ENCODE data around the gene CCDC69.
A peak's percentile ranks its signal among the peaks of the same experiment; 100 is the strongest.

CCDC69 gene

GRCh38 chr5:151150471-151151262, 73.2 kb downstream of the CCDC69 start:
- in situ Hi-C loops (cut with HindIII; ENCODE audit: low sequenced_read_pairs), result no loop called here
- no peak for TF ChIP-seq CTCF (IDR thresholded peaks at IDR 0.05; ENCODE audit: low read depth, low read length)
- no peak overlapping the region for H3K4me3 ChIP-seq (ENCODE audit: low read depth, low read length)
- peak; percentile 67 for DNase-seq (ENCODE audit: low read depth, low spot score)

GRCh38 chr5:151148583-151148982, 75.3 kb downstream of the CCDC69 start:
- in situ Hi-C loops (cut with HindIII; ENCODE audit: low sequenced_read_pairs), result no loop called here
- H3K4me3 ChIP-seq (ENCODE audit: low read depth, low read length), result no peak overlapping the region
- TF ChIP-seq CTCF (IDR thresholded peaks at IDR 0.05; ENCODE audit: low read depth, low read length), result no peak
- DNase-seq (ENCODE audit: low read depth, low spot score), result no peak

- TF ChIP-seq CTCF (IDR thresholded peaks at IDR 0.05; ENCODE audit: low read depth, low read length), result no peak
- in situ Hi-C loops (cut with HindIII; ENCODE audit: low sequenced_read_pairs), result no loop called here
- DNase-seq (ENCODE audit: low read depth, low spot score), result no peak
- H3K4me3 ChIP-seq (ENCODE audit: low read depth, low read length), result no peak overlapping the region
Measured at GRCh38 chr5:151147033-151147432, 76.9 kb downstream of the CCDC69 start.

GRCh38 chr5:151146061-151146460, 77.8 kb downstream of the CCDC69 start:
- in situ Hi-C loops (cut with HindIII; ENCODE audit: low sequenced_read_pairs), result no loop called here
- TF ChIP-seq CTCF (IDR thresholded peaks at IDR 0.05; ENCODE audit: low read depth, low read length), result no peak
- no peak for DNase-seq (ENCODE audit: low read depth, low spot score)
- H3K4me3 ChIP-seq (ENCODE audit: low read depth, low read length), result no peak overlapping the region

- in situ Hi-C loops (cut with HindIII; ENCODE audit: low sequenced_read_pairs), result no loop called here
- TF ChIP-seq CTCF (IDR thresholded peaks at IDR 0.05; ENCODE audit: low read depth, low read length), result no peak
- H3K4me3 ChIP-seq (ENCODE audit: low read depth, low read length), result no peak overlapping the region
- DNase-seq (ENCODE audit: low read depth, low spot score), result no peak
Measured at GRCh38 chr5:151144922-151145321, 79.0 kb downstream of the CCDC69 start.

- no peak for TF ChIP-seq CTCF (IDR thresholded peaks at IDR 0.05; ENCODE audit: low read depth, low read length)
- no peak for DNase-seq (ENCODE audit: low read depth, low spot score)
- no peak overlapping the region for H3K4me3 ChIP-seq (ENCODE audit: low read depth, low read length)
- in situ Hi-C loops (cut with HindIII; ENCODE audit: low sequenced_read_pairs), result no loop called here
Measured at GRCh38 chr5:151144275-151144674, 79.6 kb downstream of the CCDC69 start.
